Measurements from ENCODE around the gene ZBTB25.

GRCh38 chr14:64467566-64467965, 36.1 kb downstream of the ZBTB25 start:
- no peak for TF ChIP-seq EZH2 (IDR thresholded peaks at IDR 0.05; ENCODE audit: insufficient read depth, low read length)
- TF ChIP-seq CTCF (IDR thresholded peaks at IDR 0.05; ENCODE audit: insufficient read depth, low read depth, low read length) = no peak

Data from astrocyte (in vitro differentiated cells and primary cell).